Right atrium auricular region (tissue), 2 donors: ENCODE data around the gene NEBL. TPM values are rescaled to one million over a fixed set of nuclear protein-coding genes. Genes with fewer than 3 reads are reported as not detected.

ENCODE experiments used
- DNase-seq: peaks from one replicate; pipeline ENCODE4 v3.0.0-alpha.2; 2019; ENCODE audit warnings: low spot score
- H3K27ac ChIP-seq, 2 donors: fragments of 200-600 bp; sonication (generic); 1 replicate in 1 of 2; 2 replicates in 1 of 2; pipeline ENCODE4 v1.5.1; 2016 to 2019
- H3K27me3 ChIP-seq, 2 donors: fragments of 200-600 bp; sonication (generic); one replicate each; pipeline versions ENCODE4 v1.5.1 to v1.6.0; 2017 to 2019
- H3K36me3 ChIP-seq: fragments of 200-600 bp; sonication (generic); one replicate; pipeline ENCODE4 v1.5.1; 2016
- H3K4me1 ChIP-seq, 2 donors: fragments of 200-600 bp; sonication (generic); one replicate each; pipeline versions ENCODE4 v1.5.1 to v1.6.0; 2017 to 2019
- H3K4me3 ChIP-seq, 2 donors: fragments of 200-600 bp; sonication (generic); 1 replicate in 1 of 2; 2 replicates in 1 of 2; pipeline ENCODE4 v1.5.1; 2017 to 2019; ENCODE audit warnings: mild to moderate bottlenecking in 1 of 2, moderate library complexity in 1 of 2
- H3K9me3 ChIP-seq, 2 donors: fragments of 200-600 bp; sonication (generic); one replicate each; pipeline ENCODE4 v1.5.1; 2019
- CTCF ChIP-seq, 2 donors: fragments of 200-600 bp; sonication (generic); IDR thresholded peaks; one replicate each; pipeline ENCODE4 v1.5.1; 2019; ENCODE audit warnings: antibody characterized with exemption in 2 of 2
- total RNA-seq, 2 donors: library from RNA; depleted of rRNA; stranded (reverse); fragments of >200 nt; gene quantifications; one replicate each; pipeline ENCODE4 v1.1.0, GENCODE V29; 2016

The NEBL gene
- total RNA-seq, 2 donors from 2014 or later, result 304 to 550 TPM

- H3K27ac ChIP-seq, result no peak overlapping the region
- H3K36me3 ChIP-seq, result peaks cover 73% of the 10 kb centered on the region
- DNase-seq, result no peak
- TF ChIP-seq CTCF (IDR thresholded peaks at IDR 0.05), result no peak
- no peaks in the 10 kb centered on the region for H3K27me3 ChIP-seq
- H3K4me3 ChIP-seq, result no peak overlapping the region
- no peaks in the 10 kb centered on the region for H3K9me3 ChIP-seq
- H3K4me1 ChIP-seq, result peaks cover 0 to 7% of the 10 kb centered on the region in 2 donors
Observed at GRCh38 chr10:20841419-20841818, 55.7 kb downstream of the NEBL start.

- H3K36me3 ChIP-seq, result peaks cover 74% of the 10 kb centered on the region
- no peak for TF ChIP-seq CTCF (IDR thresholded peaks at IDR 0.05)
Observed at GRCh38 chr10:20839910-20840309, 57.2 kb downstream of the NEBL start.

GRCh38 chr10:20839141-20839540 lies 58.0 kb downstream of the NEBL start:
- no peak for DNase-seq
- no peak for TF ChIP-seq CTCF (IDR thresholded peaks at IDR 0.05)
- Histone ChIP-seq H3K27me3 (no peaks in the 10 kb centered on the region), H3K27ac (no peak overlapping the region), H3K9me3 (no peaks in the 10 kb centered on the region), H3K4me1 (peaks cover 0 to 18% of the 10 kb centered on the region in 2 donors), H3K4me3 (no peak overlapping the region), H3K36me3 (peaks cover 75% of the 10 kb centered on the region)

More at GRCh38 chr10:20839910-20840309, 57.2 kb downstream of the NEBL start:
- Histone ChIP-seq H3K9me3 (no peaks in the 10 kb centered on the region), H3K4me1 (peaks cover 0 to 18% of the 10 kb centered on the region in 2 donors), H3K4me3 (no peak overlapping the region), H3K27ac (no peak overlapping the region), H3K27me3 (no peaks in the 10 kb centered on the region)
- DNase-seq, result no peak

- Histone ChIP-seq H3K36me3 (peaks cover 82% of the 10 kb centered on the region), H3K27me3 (no peaks in the 10 kb centered on the region), H3K27ac (no peak overlapping the region), H3K4me1 (peaks cover 0 to 18% of the 10 kb centered on the region in 2 donors), H3K9me3 (no peaks in the 10 kb centered on the region), H3K4me3 (no peak overlapping the region)
- TF ChIP-seq CTCF (IDR thresholded peaks at IDR 0.05), result no peak
- DNase-seq, result no peak
Observed at GRCh38 chr10:20836401-20836800, 60.7 kb downstream of the NEBL start.

- no peak overlapping the region for H3K4me3 ChIP-seq
- no peak overlapping the region for H3K27ac ChIP-seq
- peaks cover 92% of the 10 kb centered on the region for H3K36me3 ChIP-seq
- peaks cover 0 to 18% of the 10 kb centered on the region in 2 donors for H3K4me1 ChIP-seq
- DNase-seq, result no peak
- no peaks in the 10 kb centered on the region for H3K9me3 ChIP-seq
- no peak for TF ChIP-seq CTCF (IDR thresholded peaks at IDR 0.05)
- H3K27me3 ChIP-seq, result no peaks in the 10 kb centered on the region
Observed at GRCh38 chr10:20835335-20835734, 61.8 kb downstream of the NEBL start.

GRCh38 chr10:20834825-20835224 lies 62.3 kb downstream of the NEBL start:
- Histone ChIP-seq H3K4me3 (no peak overlapping the region), H3K4me1 (peaks cover 0 to 18% of the 10 kb centered on the region in 2 donors), H3K27ac (no peak overlapping the region), H3K36me3 (peaks cover 92% of the 10 kb centered on the region), H3K27me3 (no peaks in the 10 kb centered on the region), H3K9me3 (no peaks in the 10 kb centered on the region)
- DNase-seq, result no peak
- TF ChIP-seq CTCF (IDR thresholded peaks at IDR 0.05), result no peak
